GM21381 (cell line): Measurements from ENCODE around the gene REPS1.

Experiments
- ATAC-seq: cut with Tn5 transposase; IDR thresholded peaks from one replicate; pipeline ENCODE4 v1.9.1; 2021; ENCODE audit warnings: mild to moderate bottlenecking, moderate library complexity; ENCODE audit not compliant: unreplicated experiment

The REPS1 gene

DNA sequence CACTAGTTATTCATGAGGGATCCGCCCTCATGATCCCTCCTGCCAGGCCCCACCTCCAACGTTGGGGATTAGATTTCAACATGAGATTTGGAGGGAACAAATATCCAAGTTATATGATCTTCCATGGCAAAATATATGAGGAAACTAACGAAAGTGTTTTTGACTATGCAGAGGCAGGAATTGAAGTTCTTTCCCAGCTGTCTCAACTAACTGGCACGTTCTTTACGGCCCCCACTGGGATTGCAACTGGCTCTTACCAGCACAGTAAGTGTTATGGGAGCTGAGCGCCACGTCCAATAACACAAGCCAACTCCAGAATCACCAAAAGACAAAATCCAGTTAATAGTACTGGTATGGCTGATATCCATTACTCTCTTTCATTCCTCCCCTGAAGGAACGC lies 125.6 kb downstream of the REPS1 start:
- no peak for ATAC-seq

DNA sequence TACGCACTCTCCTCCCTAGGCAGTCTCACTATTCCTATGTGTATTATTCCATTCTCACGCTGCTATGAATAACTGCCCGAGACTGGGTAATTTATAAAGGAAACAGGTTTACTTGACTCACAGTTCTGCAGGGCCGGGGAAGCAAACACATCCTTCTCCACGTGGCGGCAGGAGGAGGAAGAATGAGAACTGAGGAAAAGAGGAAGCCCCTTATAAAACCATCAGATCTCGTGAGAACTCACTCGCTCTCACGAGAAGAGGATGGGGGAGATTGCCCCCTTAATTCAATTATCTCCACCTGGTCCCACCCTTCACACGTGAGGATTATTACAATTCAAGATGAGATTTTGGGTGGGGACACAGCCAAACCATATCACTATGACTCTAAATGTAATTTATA lies 130.3 kb downstream of the REPS1 start:
- no peak for ATAC-seq

DNA sequence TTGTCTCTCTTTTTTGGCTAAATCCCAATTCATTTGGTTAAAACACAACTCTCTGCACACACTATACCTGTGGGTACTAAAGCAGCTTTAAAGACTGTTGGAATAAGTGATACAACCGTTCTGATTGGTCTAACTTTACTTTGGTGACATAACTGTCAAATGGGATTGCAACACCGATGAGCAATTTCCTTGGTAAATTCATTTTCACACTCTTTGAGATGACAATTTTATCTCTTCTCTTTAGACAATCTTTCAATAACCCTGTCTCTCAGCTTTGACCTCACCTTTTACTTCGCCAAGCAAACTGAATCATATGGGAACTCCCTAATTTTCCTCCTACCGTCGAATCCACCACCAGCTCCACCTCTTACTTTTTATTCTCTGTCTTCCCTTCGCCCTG lies 131.4 kb downstream of the REPS1 start:
- ATAC-seq = no peak
